Activated CD4-positive, alpha-beta T cell treated with anti-CD3 and anti-CD28 coated beads for 36 hours (primary cell): ENCODE measurements around the gene NUDCD3. TPM values are rescaled to one million over a fixed set of nuclear protein-coding genes. Genes with fewer than 3 reads are reported as not detected.

ENCODE experiments used
- ATAC-seq: fragments of 200-7000 bp; cut with Tn5 transposase; one replicate; pipeline ENCODE4 v1.10.0; 2021; ENCODE audit warnings: mild to moderate bottlenecking, moderate library complexity
- CTCF ChIA-PET: fragments of 350-600 bp; sonication (Branson Sonifier 250); formaldehyde crosslinking; loops from one replicate; lab custom pipeline; 2021; ENCODE audit warnings: antibody characterized with exemption; lab: Charles Lee
- POLR2A ChIA-PET: fragments of 350-600 bp; sonication (Branson Sonifier 250); formaldehyde crosslinking; loops from one replicate; lab custom pipeline; 2021; ENCODE audit warnings: antibody characterized with exemption, inconsistent platforms; lab: Charles Lee
- DNase-seq: peaks from one replicate; pipeline ENCODE4 v3.0.0-alpha.2; 2020
- H3K27ac Mint-ChIP-seq: one replicate; pipeline ENCODE4 v1.8.0; 2021; ENCODE audit warnings: mixed read lengths
- H3K27me3 Mint-ChIP-seq: one replicate; pipeline ENCODE4 v1.8.0; 2021; ENCODE audit warnings: mixed read lengths
- H3K36me3 Mint-ChIP-seq: one replicate; pipeline ENCODE4 v1.8.0; 2021; ENCODE audit warnings: low read depth, mixed read lengths
- H3K4me1 Mint-ChIP-seq: one replicate; pipeline ENCODE4 v1.8.0; 2021; ENCODE audit warnings: mixed read lengths
- H3K4me3 Mint-ChIP-seq: one replicate; pipeline ENCODE4 v1.8.0; 2021; ENCODE audit warnings: mild to moderate bottlenecking, moderate library complexity, mixed read lengths
- H3K9me3 Mint-ChIP-seq: one replicate; pipeline ENCODE4 v1.8.0; 2021; ENCODE audit warnings: low read depth, mixed read lengths
- intact Hi-C, 2 experiments: fragments of 100-400 bp; cut with DNase I in 1 of 2; cut with micrococcal nuclease in 1 of 2; formaldehyde crosslinking; loops; one replicate each; pipeline versions ENCODE4 v1.14.2 to v1.15.1; 2022 to 2024; cut with DNase I, micrococcal nuclease
- total RNA-seq, 2 experiments: library from RNA; stranded (reverse); gene quantifications; one replicate each; pipeline ENCODE4 v1.2.3, GENCODE V29; 2021

NUDCD3 gene
- total RNA-seq, 2 experiments from 2014 or later: 70.3 to 77.6 TPM

DNA sequence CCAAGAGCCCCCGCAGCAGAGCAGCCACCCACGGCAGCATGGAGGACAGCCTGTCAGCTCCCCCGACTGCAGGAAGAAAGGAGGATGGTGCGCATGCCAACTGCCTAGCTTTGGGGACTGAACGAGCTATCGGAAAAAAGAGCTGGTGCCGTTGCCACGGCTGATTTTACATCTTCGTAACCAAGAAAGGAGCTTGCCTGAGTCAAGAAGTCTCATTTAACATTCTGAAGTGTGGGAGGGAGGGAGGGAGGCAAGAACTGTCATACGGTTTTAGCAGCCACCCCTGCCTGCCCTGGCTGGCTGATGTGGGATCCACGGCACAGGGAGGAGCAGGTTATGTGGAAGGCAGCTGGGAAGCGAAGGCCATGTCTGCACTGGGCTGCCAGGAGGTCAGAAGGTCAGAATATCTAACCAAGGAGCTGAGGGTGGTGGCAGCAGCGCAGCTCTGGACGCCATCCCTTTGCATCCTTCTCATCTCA is 90.4 kb downstream of the NUDCD3 start:
- H3K4me1 Mint-ChIP-seq: no peaks in the 10 kb centered on the region
- DNase-seq: no peak

DNA sequence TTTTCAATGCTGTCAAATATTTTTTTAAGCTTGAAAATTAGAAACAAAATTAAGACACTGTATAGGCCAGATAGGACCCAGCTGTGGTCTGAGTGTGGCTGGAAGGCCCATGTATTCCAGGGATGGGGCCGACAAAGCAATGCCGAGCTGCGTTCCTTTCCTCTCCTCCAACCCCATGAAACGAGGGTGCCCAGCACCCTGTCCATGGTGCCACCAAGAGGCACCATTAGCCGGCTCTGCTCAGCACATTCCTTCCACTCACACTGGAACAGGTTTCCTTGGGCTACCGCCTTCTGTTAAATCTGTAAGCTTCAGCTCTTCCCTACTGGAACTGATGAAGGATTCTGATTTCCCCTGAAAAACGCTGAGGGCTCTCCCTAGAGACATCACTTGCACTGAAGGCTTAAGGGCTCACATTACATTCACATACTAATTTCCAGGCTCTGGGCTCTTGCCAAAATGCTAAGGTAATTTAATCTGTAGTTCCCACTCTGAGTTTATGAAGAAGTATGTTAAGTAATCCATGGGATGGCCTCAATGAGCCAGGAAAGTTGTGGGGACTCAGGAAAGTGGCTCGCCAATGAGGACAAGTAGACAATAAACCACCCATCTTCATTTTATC is 91.4 kb downstream of the NUDCD3 start:
- no peak for DNase-seq
- POLR2A ChIA-PET: interaction anchor here (0.6 kb wide), 1 partner anchor 98 kb away, joined by 3 read pairs; no protein-coding TSS in a partner anchor
- intact Hi-C loops: no loop called here
- H3K9me3 Mint-ChIP-seq: no peaks in the 10 kb centered on the region
- CTCF ChIA-PET: interaction anchor here (0.7 to 1.1 kb wide), 2 partner anchors 11 to 34 kb away, joined by 3 read pairs; no protein-coding TSS in a partner anchor
- peaks cover 25% of the 10 kb centered on the region for H3K36me3 Mint-ChIP-seq
- ATAC-seq: no peak
- no peak overlapping the region for H3K4me3 Mint-ChIP-seq
- no peaks in the 10 kb centered on the region for H3K27me3 Mint-ChIP-seq
- no peaks in the 10 kb centered on the region for H3K4me1 Mint-ChIP-seq
- no peak overlapping the region for H3K27ac Mint-ChIP-seq

More for the DNA sequence above, 90.4 kb downstream of the NUDCD3 start:
- POLR2A ChIA-PET: no interaction called here
- Mint-ChIP-seq H3K27ac (no peak overlapping the region), H3K36me3 (peaks cover 28% of the 10 kb centered on the region), H3K9me3 (no peaks in the 10 kb centered on the region), H3K27me3 (no peaks in the 10 kb centered on the region), H3K4me3 (no peak overlapping the region)
- intact Hi-C loops: no loop called here
- CTCF ChIA-PET: interaction anchor here (0.6 to 1.1 kb wide), 2 partner anchors 10 to 277 kb away, joined by 3 read pairs; no protein-coding TSS in a partner anchor
- no peak for ATAC-seq

DNA sequence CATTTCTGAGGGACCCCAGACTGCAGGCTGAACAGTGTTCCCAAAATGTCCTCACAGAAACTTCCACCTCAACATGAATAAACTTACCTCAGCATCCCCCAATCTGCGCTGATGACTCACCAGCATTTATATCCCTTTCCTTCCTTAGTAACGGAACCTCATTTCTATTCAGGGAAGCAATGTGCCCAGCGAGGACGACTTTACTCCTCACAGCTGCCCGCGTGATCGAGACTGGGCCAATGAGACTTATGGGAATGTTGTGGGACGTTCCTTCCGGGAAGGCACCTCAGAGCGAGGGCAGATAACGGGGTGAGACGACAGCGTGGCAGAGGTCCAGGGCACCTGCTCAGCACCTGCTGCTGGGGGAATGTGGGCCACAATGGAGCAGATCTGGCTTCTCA is 91.9 kb downstream of the NUDCD3 start:
- Mint-ChIP-seq H3K9me3 (no peaks in the 10 kb centered on the region), H3K27me3 (no peaks in the 10 kb centered on the region), H3K27ac (no peak overlapping the region), H3K36me3 (peaks cover 23% of the 10 kb centered on the region), H3K4me1 (no peaks in the 10 kb centered on the region), H3K4me3 (no peak overlapping the region)
- intact Hi-C loops: no loop called here
- ChIA-PET CTCF (no interaction called here), POLR2A (interaction anchor here (0.6 kb wide), 1 partner anchor 98 kb away, joined by 3 read pairs; no protein-coding TSS in a partner anchor)
- no peak for DNase-seq
- ATAC-seq: no peak

DNA sequence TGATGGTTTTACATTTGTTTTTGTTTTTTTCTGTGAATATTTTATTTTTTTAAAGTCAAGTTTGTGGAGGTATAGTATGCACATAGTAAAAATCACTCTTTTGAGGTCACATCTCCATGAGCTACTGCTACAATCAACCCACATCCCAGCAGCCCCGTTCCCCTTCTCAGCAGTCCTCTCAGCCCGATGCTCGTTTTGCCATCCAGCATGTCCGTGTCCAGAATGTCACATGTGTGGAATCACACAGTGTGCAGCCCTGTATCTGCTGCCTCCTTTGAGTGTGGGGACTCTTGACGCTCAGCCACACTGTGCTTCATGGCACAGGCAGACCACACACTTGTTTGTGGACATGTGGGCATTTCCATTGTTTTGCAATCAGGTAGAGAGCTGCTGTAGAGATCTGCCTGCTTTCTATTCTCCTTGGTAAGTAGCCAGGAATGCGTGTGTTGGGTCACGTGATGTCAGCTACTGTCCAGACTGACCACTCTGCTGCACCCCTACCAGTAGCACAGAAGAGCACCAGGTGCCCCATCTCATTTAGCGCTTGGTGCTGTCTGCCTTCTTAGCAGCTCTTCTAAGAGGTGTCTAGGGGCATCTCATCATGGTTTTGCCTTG is 93.4 kb downstream of the NUDCD3 start:
- POLR2A ChIA-PET: no interaction called here
- no peaks in the 10 kb centered on the region for H3K4me1 Mint-ChIP-seq

DNA sequence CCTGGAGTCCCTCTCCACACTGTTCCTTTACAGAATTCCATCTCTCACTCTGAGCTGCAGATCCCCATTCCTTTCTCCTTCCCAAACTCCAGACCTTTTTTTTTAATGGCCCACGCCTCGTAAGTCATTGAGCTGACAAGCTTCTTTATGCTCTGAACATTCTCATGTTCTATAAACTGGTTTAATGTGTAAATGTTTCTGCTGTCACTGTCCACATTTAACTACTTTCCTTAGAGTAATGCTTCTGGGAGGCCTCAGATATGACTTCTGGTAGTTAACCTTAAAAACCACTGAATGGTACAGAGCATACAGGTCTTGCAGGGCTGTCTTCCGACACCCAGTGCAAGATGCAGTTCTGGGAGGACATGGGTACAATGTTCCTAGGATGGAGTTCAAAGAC is 94.0 kb downstream of the NUDCD3 start:
- DNase-seq: no peak
- H3K36me3 Mint-ChIP-seq: peaks cover 16% of the 10 kb centered on the region
- no peaks in the 10 kb centered on the region for H3K9me3 Mint-ChIP-seq
- ChIA-PET CTCF (interaction anchor here (0.5 to 0.6 kb wide), 2 partner anchors 493 to 1193 kb away, joined by 3 read pairs; no protein-coding TSS in a partner anchor), POLR2A (no interaction called here)
- H3K27ac Mint-ChIP-seq: no peak overlapping the region
- H3K27me3 Mint-ChIP-seq: no peaks in the 10 kb centered on the region
- H3K4me3 Mint-ChIP-seq: no peak overlapping the region
- no peaks in the 10 kb centered on the region for H3K4me1 Mint-ChIP-seq
- ATAC-seq: no peak
- intact Hi-C loops: no loop called here

More for the DNA sequence above, 93.4 kb downstream of the NUDCD3 start:
- intact Hi-C loops: no loop called here
- Mint-ChIP-seq H3K4me3 (no peak overlapping the region), H3K27me3 (no peaks in the 10 kb centered on the region), H3K9me3 (no peaks in the 10 kb centered on the region), H3K27ac (peak overlapping the region; percentile 6), H3K36me3 (peaks cover 16% of the 10 kb centered on the region)
- ATAC-seq (no peak), DNase-seq (no peak)
- CTCF ChIA-PET: interaction anchor here (0.6 kb wide), 1 partner anchor 493 kb away, joined by 3 read pairs; no protein-coding TSS in a partner anchor

DNA sequence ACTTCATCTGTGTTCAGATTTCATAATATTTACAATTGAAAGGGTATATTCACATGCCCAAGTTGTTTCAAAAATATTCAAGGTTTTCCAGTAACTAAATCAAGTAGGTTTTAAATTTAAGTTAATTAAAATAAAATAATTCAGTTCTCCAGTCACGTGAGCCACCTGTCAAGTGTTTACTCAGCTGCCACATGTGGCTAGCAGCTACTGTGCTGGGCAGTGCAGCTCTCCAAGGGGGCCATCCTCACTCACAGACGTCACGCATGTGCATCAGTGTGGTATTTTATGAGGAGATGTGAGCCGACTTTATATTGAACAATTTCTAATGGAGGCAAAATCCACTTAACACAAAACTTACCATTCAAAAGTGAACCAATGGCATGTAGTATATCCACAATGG is 95.4 kb downstream of the NUDCD3 start:
- no peak overlapping the region for H3K4me3 Mint-ChIP-seq
- ATAC-seq (no peak), DNase-seq (no peak)
- no peaks in the 10 kb centered on the region for H3K4me1 Mint-ChIP-seq
- H3K9me3 Mint-ChIP-seq: no peaks in the 10 kb centered on the region
- no peak overlapping the region for H3K27ac Mint-ChIP-seq
- CTCF ChIA-PET: no interaction called here
- peaks cover 24% of the 10 kb centered on the region for H3K36me3 Mint-ChIP-seq
- H3K27me3 Mint-ChIP-seq: no peaks in the 10 kb centered on the region
- intact Hi-C loops: no loop called here
- POLR2A ChIA-PET: no interaction called here

DNA sequence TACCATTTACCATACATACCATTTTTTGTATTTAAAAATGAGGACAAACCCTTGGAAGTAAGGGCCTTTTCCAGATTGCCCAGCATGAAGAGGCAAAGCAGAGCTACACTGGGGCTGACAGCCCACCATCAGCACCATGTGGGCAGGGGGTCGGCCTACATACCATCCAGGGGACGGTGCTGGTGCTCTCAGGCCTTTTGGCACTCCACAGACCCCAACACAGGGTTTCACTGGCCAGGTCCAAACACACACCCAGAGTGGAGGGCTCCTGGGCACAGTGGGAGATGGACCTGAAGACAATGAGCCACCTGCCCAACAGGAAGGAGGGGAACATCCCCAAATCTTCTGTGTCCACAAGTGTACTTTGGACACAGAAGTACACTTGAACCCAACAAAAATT is 95.8 kb downstream of the NUDCD3 start:
- no peak overlapping the region for H3K4me3 Mint-ChIP-seq
- no peaks in the 10 kb centered on the region for H3K4me1 Mint-ChIP-seq
- H3K27me3 Mint-ChIP-seq: no peaks in the 10 kb centered on the region
- intact Hi-C loops: no loop called here
- CTCF ChIA-PET: no interaction called here
- ATAC-seq (no peak), DNase-seq (no peak)
- no peak overlapping the region for H3K27ac Mint-ChIP-seq
- H3K36me3 Mint-ChIP-seq: peaks cover 26% of the 10 kb centered on the region
- POLR2A ChIA-PET: no interaction called here
- H3K9me3 Mint-ChIP-seq: no peaks in the 10 kb centered on the region

DNA sequence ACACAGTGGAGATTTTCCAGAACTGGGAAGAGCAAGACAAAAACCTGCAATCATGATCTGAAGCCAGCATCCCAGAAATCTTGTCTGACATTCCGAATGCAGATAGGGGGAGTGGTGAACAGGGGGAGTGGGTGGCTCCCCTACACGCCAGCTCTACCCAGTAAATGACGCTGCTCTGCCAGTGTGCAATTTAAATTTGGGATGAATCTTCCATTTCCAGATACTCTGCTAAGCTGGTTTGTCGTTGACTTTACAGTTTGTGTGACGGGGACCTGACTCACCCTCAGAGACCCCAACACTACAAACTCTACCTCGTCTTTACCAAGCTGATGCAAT is 96.4 kb downstream of the NUDCD3 start:
- intact Hi-C loops: no loop called here
- ChIA-PET CTCF (no interaction called here), POLR2A (no interaction called here)
- Mint-ChIP-seq H3K36me3 (peaks cover 28% of the 10 kb centered on the region), H3K4me3 (no peak overlapping the region), H3K9me3 (no peaks in the 10 kb centered on the region), H3K27me3 (no peaks in the 10 kb centered on the region), H3K27ac (no peak overlapping the region), H3K4me1 (no peaks in the 10 kb centered on the region)
- DNase-seq (no peak), ATAC-seq (no peak)

DNA sequence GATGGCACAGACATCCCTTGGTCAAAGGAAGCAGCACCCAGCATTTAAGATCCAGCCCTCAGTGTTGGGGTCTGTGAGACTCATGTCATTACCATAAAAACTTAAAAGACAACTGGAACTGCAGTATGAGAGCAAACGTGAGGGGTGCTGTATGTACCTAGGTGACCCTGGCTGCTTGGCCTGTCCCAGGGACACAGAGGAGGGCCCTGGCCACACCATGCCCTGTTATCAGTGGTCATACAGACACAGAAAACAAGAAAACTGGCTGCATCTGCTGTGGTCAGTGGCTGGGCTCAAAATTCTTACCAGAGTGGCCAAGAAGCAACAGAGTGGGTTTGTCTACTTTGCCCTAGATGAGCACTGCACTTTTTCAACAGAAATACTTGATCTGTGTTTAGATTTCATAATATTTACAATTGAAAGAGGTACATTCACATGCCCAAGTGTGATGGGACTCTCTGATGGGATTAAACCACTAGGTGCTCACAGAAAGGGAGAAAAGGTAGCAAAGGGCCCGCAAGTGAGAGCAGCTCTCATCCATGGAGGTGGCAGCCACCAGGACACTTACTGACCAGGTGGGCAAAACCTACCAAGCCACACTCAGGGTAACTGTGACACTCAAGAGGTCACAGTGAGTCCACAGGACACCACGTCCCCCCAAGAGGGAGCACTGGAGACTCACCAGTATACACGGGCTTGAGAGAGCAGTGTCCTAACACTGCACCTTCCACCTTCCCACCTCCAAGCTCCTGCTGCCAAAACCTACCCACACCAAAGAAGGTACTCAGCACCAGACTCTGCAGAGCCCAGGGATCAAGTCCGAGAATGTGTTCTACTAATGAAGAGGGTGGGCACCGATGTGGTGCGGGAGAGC is 97.0 kb downstream of the NUDCD3 start:
- POLR2A ChIA-PET: no interaction called here
- ATAC-seq (no peak), DNase-seq (no peak)
- Mint-ChIP-seq H3K27ac (no peak overlapping the region), H3K36me3 (peaks cover 24% of the 10 kb centered on the region), H3K9me3 (no peaks in the 10 kb centered on the region), H3K4me3 (no peak overlapping the region), H3K4me1 (no peaks in the 10 kb centered on the region), H3K27me3 (no peaks in the 10 kb centered on the region)
- intact Hi-C loops: no loop called here
- CTCF ChIA-PET: no interaction called here

DNA sequence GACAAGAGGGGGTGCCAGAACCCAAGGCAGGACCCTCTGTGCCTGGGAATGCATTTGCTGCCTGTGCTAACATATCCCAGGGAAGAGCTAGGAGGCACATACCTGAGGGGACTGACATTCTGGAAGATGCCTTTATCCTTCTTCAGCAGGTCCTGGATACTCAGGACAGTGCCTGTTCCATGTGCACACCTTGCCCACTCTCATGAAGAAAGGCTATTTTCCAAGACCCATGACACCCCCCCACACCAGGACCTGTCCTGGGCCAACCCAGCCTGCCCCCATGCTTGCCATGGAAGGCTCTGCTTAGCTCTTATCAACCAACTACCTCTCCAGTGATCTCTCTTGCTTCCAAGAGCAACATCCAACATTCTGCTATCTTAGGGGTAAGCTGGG is 97.8 kb downstream of the NUDCD3 start:
- H3K4me1 Mint-ChIP-seq: no peaks in the 10 kb centered on the region
- no peak for ATAC-seq
- H3K27me3 Mint-ChIP-seq: no peaks in the 10 kb centered on the region
- no peak for DNase-seq
- no peak overlapping the region for H3K27ac Mint-ChIP-seq
- H3K36me3 Mint-ChIP-seq: peaks cover 23% of the 10 kb centered on the region
- ChIA-PET CTCF (no interaction called here), POLR2A (no interaction called here)
- no peak overlapping the region for H3K4me3 Mint-ChIP-seq
- H3K9me3 Mint-ChIP-seq: no peaks in the 10 kb centered on the region
- intact Hi-C loops: no loop called here

DNA sequence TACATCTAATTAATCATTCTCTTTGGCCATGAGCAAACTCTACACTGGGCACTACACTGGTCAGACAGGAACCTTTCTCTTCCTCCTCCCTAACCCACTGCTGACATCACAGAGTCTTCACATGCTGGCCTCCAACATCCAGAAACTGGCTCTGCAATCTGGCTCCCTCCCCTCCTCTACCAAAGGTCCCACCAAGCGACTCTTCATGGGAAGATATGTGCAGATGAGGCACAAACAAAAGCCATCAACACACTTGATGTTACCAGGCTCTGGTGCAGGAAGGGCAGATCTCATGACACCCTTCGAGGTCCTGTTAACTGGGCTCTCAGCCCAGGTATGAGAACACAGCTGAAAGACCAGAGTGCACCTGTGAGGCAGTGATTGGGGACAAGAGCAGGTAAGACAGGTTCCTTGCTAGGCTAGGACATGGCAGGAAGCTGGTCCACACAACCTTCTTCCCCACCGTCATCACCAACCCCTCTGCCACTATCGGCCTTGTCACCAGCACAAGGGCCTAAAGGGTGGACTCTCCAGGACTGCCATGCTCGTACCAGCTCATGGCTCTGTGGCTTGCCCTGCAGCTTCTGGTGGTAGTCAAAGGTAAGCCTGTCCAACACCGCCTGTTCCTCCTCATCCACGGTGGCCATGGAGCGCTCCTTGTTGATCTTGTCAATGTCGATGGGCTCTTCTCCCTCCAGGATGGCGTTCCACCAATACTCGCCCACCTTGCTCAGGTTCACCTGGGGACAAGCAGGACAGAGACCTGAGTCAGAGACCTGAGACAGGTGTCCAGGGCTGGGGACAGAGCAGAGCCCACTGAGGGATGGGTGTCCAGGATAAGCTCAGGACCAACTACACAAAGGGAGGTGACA is 98.5 kb downstream of the NUDCD3 start:
- CTCF ChIA-PET: no interaction called here
- no peak for ATAC-seq

More for the DNA sequence above, 98.5 kb downstream of the NUDCD3 start:
- H3K9me3 Mint-ChIP-seq: no peaks in the 10 kb centered on the region
- H3K4me1 Mint-ChIP-seq: no peaks in the 10 kb centered on the region
- POLR2A ChIA-PET: no interaction called here
- H3K36me3 Mint-ChIP-seq: peaks cover 22% of the 10 kb centered on the region
- H3K4me3 Mint-ChIP-seq: no peak overlapping the region
- intact Hi-C loops: no loop called here
- no peak for DNase-seq
- H3K27me3 Mint-ChIP-seq: no peaks in the 10 kb centered on the region
- H3K27ac Mint-ChIP-seq: no peak overlapping the region
